Measurements from ENCODE around the gene USP10.

DNA sequence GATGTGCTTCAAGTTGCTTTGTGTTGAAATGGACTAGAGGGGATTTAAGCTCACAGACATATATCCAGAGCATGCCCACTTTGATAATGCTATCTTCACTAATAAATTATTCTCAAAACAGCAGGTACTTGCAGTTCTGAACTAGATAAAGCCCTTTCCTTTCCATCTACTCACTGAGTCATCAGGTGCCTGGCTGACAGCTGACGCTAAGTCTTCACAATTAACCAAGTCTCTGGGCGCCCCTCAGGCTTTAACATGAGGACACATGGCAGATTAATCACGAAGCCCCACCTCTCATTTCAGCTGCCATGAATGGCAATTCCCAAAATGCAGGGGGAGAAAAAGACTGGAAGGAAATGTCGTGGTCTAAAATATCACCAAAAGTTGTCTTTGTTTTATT, 90.5 kb downstream of the USP10 start:
- TF ChIP-seq, protein P1, sequence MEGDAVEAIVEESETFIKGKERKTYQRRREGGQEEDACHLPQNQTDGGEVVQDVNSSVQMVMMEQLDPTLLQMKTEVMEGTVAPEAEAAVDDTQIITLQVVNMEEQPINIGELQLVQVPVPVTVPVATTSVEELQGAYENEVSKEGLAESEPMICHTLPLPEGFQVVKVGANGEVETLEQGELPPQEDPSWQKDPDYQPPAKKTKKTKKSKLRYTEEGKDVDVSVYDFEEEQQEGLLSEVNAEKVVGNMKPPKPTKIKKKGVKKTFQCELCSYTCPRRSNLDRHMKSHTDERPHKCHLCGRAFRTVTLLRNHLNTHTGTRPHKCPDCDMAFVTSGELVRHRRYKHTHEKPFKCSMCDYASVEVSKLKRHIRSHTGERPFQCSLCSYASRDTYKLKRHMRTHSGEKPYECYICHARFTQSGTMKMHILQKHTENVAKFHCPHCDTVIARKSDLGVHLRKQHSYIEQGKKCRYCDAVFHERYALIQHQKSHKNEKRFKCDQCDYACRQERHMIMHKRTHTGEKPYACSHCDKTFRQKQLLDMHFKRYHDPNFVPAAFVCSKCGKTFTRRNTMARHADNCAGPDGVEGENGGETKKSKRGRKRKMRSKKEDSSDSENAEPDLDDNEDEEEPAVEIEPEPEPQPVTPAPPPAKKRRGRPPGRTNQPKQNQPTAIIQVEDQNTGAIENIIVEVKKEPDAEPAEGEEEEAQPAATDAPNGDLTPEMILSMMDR (IDR thresholded peaks at IDR 0.05; ENCODE audit: extremely low read depth in 1 of 2, insufficient read depth in 1 of 2, low read depth in 1 of 2, low read length in 2 of 2): no peak
- TF ChIP-seq POLR2A (IDR thresholded peaks at IDR 0.05; ENCODE audit: low read depth, low read length): no peak
- TF ChIP-seq POLR2AphosphoS5 (IDR thresholded peaks at IDR 0.05; ENCODE audit: insufficient read depth, low read depth, low read length): no peak
- no peak for TF ChIP-seq MYC (IDR thresholded peaks at IDR 0.05; ENCODE audit: low read depth, low read length)
- TF ChIP-seq EZH2 (IDR thresholded peaks at IDR 0.05; ENCODE audit: borderline replicate concordance, low read depth, low read length, severe bottlenecking): no peak
- TF ChIP-seq, protein P2, sequence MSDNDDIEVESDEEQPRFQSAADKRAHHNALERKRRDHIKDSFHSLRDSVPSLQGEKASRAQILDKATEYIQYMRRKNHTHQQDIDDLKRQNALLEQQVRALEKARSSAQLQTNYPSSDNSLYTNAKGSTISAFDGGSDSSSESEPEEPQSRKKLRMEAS (IDR thresholded peaks at IDR 0.05; ENCODE audit: insufficient read depth, insufficient read length): no peak
- no peak for TF ChIP-seq JUN (IDR thresholded peaks at IDR 0.05; ENCODE audit: borderline replicate concordance, insufficient read depth, insufficient read length, low read depth)
- TF ChIP-seq FOS (IDR thresholded peaks at IDR 0.05; ENCODE audit: borderline replicate concordance, insufficient read depth, low read length): no peak

Data from endothelial cell of umbilical vein (primary cell).